Right lobe of liver (tissue), 6 donors: ENCODE measurements around the gene EXPH5. TPM values are rescaled to one million over a fixed set of nuclear protein-coding genes. Genes with fewer than 3 reads are reported as not detected.

Source experiments
- ATAC-seq, 4 donors: fragments of 200-7000 bp; cut with Tn5 transposase; one replicate each; pipeline ENCODE4 v1.9.1; 2020; ENCODE audit warnings: mild to moderate bottlenecking in 4 of 4, moderate library complexity in 4 of 4
- DNase-seq, 3 donors: peaks; one replicate each; pipeline ENCODE4 v3.0.0-alpha.2; 2020
- H3K27ac ChIP-seq, 3 donors: fragments of 200-600 bp; one replicate each; pipeline ENCODE4 v1.8.0; 2022
- H3K27me3 ChIP-seq, 2 donors: fragments of 200-600 bp; one replicate each; pipeline ENCODE4 v1.8.0; 2022
- H3K36me3 ChIP-seq, 4 donors: fragments of 200-600 bp; sonication (generic) in 1 of 4; one replicate each; pipeline versions ENCODE4 v1.5.1 to v1.8.0; 2017 to 2022; ENCODE audit warnings: control low read depth in 1 of 4
- H3K4me1 ChIP-seq, 4 donors: fragments of 200-600 bp; sonication (generic) in 1 of 4; one replicate each; pipeline versions ENCODE4 v1.5.1 to v1.8.0; 2017 to 2022; ENCODE audit warnings: control low read depth in 1 of 4
- H3K4me3 ChIP-seq, 3 donors: fragments of 200-600 bp; one replicate each; pipeline ENCODE4 v1.8.0; 2022
- H3K9me3 ChIP-seq, 4 donors: fragments of 200-600 bp; sonication (generic) in 1 of 4; one replicate each; pipeline versions ENCODE4 v1.5.1 to v1.8.0; 2017 to 2022; ENCODE audit warnings: control low read depth in 1 of 4
- CTCF ChIP-seq, 4 donors: fragments of 200-600 bp in 3 of 4; fragments of 450-650 bp in 1 of 4; IDR thresholded peaks; one replicate each; pipeline versions ENCODE4 v1.5.1 to v1.8.0; 2016 to 2022; ENCODE audit warnings: antibody characterized with exemption in 4 of 4, mild to moderate bottlenecking in 2 of 4
- POLR2A ChIP-seq: fragments of 450-650 bp; IDR thresholded peaks from one replicate; pipeline ENCODE4 v1.6.1; 2017; ENCODE audit warnings: antibody characterized with exemption, mild to moderate bottlenecking
- WGBS: methylation state at CpG from one replicate; pipeline ENCODE4 v1.1.6; 2018; ENCODE audit warnings: low coverage, low lambda C conversion rate; ENCODE audit not compliant: insufficient coverage; ENCODE audit errors: missing lambda C conversion rate; 5-methylcytosine and 5-hydroxymethylcytosine counted together
- intact Hi-C, 2 donors: fragments of 100-400 bp; cut with DNase I; formaldehyde crosslinking; loops; one replicate each; pipeline versions ENCODE4 v1.11.2 to v1.14.1; 2022
- total RNA-seq, 6 experiments: library from RNA; depleted of rRNA in 2 of 6; stranded (reverse); fragments of >200 nt in 2 of 6; fragmentation: NEBNext Ultra II Directional in 3 of 6; extraction: Animal tissue kit (Norgen Biotek cat#: 25700) in 3 of 6; gene quantifications; one replicate each; pipeline versions ENCODE4 v1.1.0 to v1.2.4, GENCODE V29; 2016 to 2023
- donor health status: DM: no; HTN: yes; CAD: no.
- donor health status: DM: no; HTN: no; CAD: no.
- donor health status: DM: no; HTN: no; CAD: no.
- donor health status: DM: no; HTN: yes; CAD: no.
- donor health status: DM: no; HTN: yes; CAD: no.

EXPH5 gene
- total RNA-seq, 6 experiments from 2014 or later = 8.3 to 12.4 (median 10.2) TPM

DNA sequence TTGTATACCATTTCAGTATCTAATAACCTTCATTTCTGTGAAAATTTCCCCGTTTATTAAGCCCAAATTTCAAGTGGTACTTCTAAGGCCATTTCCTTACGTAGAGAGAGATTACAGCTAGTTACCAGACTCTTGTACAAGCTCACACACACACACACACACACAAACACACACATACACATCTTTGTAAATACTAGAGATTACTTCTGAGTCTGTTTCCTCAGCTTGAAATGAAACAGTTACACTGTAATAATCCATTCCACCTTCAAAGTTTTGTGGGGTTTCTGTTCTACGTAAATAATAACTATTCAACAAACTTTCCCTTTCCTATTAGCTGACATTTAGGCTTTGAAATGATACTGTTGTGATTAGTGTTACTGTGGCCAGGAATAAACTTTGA, 101.6 kb downstream of the EXPH5 start:
- H3K27me3 ChIP-seq = no peaks in the 10 kb centered on the region
- intact Hi-C loops = no loop called here
- 91% methylated on average over 3 of the region's 3 CpGs for WGBS
- peaks cover 0 to 2% (median 0%) of the 10 kb centered on the region in 4 donors for H3K4me1 ChIP-seq
- no peak for DNase-seq
- no peaks in the 10 kb centered on the region for H3K9me3 ChIP-seq
- H3K36me3 ChIP-seq = peaks cover 0 to 12% (median 5%) of the 10 kb centered on the region in 4 donors
- no peak overlapping the region for H3K4me3 ChIP-seq
- no peak overlapping the region for H3K27ac ChIP-seq
- no peak for TF ChIP-seq CTCF (IDR thresholded peaks at IDR 0.05)
- no peak for TF ChIP-seq POLR2A
- ATAC-seq = no peak

DNA sequence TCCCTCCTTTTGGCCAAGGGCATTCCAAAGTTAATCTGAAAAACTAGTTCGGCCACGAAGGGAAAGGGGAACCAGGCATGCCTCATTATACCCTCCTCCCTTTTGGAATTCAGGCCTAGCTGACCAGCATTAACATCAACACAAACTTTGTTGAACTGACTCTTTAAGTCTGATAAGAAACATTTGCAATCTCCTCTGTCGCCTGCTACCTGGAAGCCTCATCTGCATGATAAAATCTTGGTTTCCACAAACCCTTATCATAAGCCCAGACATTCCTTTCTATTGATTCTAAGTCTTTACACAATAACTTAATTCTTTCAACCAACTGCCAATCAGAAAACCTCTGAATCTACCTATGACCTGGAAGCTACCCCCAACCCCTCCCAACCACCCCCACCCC, 106.7 kb downstream of the EXPH5 start:
- ATAC-seq (no peak), DNase-seq (no peak)
- Histone ChIP-seq H3K27ac (no peak overlapping the region), H3K4me1 (no peaks in the 10 kb centered on the region), H3K27me3 (no peaks in the 10 kb centered on the region), H3K4me3 (no peak overlapping the region), H3K9me3 (no peaks in the 10 kb centered on the region), H3K36me3 (peaks cover 0 to 12% (median 5%) of the 10 kb centered on the region in 4 donors)
- intact Hi-C loops = no loop called here
- 84% methylated on average over 3 of the region's 3 CpGs for WGBS
- TF ChIP-seq POLR2A = no peak
- TF ChIP-seq CTCF (IDR thresholded peaks at IDR 0.05) = no peak

- no peak overlapping the region for H3K27ac ChIP-seq
- TF ChIP-seq POLR2A (no peak), CTCF (IDR thresholded peaks at IDR 0.05) (no peak)
- DNase-seq (no peak), ATAC-seq (no peak)
- no peaks in the 10 kb centered on the region for H3K9me3 ChIP-seq
- WGBS = 91% methylated on average over 3 of the region's 3 CpGs
- H3K4me3 ChIP-seq = no peak overlapping the region
- H3K4me1 ChIP-seq = no peaks in the 10 kb centered on the region
- intact Hi-C loops = no loop called here
- H3K27me3 ChIP-seq = no peaks in the 10 kb centered on the region
- peaks cover 0 to 13% (median 6%) of the 10 kb centered on the region in 4 donors for H3K36me3 ChIP-seq
Measured at GRCh38 chr11:108486331-108486730, 107.2 kb downstream of the EXPH5 start.

DNA sequence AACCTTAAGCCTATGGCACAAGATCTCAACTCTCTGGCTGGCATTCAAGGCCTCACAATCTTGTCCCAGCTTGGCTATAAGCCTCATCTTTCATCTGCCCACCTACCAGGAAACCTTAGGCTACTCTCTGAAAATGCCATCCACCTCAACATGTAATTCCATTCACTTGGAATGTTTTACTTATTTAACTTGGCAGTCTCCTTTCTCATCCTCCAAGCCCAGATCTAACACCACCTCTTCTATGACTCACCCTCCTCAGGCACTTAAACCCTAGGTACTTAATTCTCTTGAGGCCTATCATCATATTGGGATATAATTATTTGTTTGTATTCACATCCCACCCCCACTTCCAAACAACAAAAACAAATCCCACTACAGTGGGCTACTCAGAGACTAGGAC, 110.4 kb downstream of the EXPH5 start:
- no peak for DNase-seq
- H3K27ac ChIP-seq = no peak overlapping the region
- ATAC-seq = no peak
- H3K4me3 ChIP-seq = no peak overlapping the region
- intact Hi-C loops = no loop called here
- H3K9me3 ChIP-seq = no peaks in the 10 kb centered on the region
- no peaks in the 10 kb centered on the region for H3K4me1 ChIP-seq
- H3K36me3 ChIP-seq = peaks cover 0 to 3% (median 0%) of the 10 kb centered on the region in 4 donors
- TF ChIP-seq POLR2A = no peak
- no peak for TF ChIP-seq CTCF (IDR thresholded peaks at IDR 0.05)
- H3K27me3 ChIP-seq = no peaks in the 10 kb centered on the region
